ENCODE results near the gene ZNF701. TPM values are rescaled to one million over a fixed set of nuclear protein-coding genes. Genes with fewer than 3 reads are reported as not detected.
"Not testable (repeated sequence)": the region's sequence is repeated elsewhere in the genome, so short reads cannot be mapped to it uniquely, and the experiment has no call there.

Gene ZNF701
- total RNA-seq, 1 donor from 2014 or later: 11.6 TPM

- peaks cover 11% of the 10 kb centered on the region for H3K36me3 ChIP-seq (ENCODE audit: control insufficient read depth, insufficient read depth, low read length)
- H3K4me3 ChIP-seq (ENCODE audit: low read depth, low read length): no peak overlapping the region
- no peaks in the 10 kb centered on the region for H3K27me3 ChIP-seq (ENCODE audit: control insufficient read depth, insufficient read depth, low read length)
- no peak for TF ChIP-seq CTCF (IDR thresholded peaks at IDR 0.05; ENCODE audit: insufficient read depth, low read length, severe bottlenecking)
- FAIRE-seq (no peak), DNase-seq (ENCODE audit: low read depth) (no peak)
Measured at GRCh38 chr19:52541608-52542007, 28.5 kb upstream of the ZNF701 start.

- not testable (repeated sequence) for H3K4me3 ChIP-seq (ENCODE audit: low read depth, low read length); FAIRE-seq; DNase-seq (ENCODE audit: low read depth); H3K27me3 ChIP-seq (ENCODE audit: control insufficient read depth, insufficient read depth, low read length)
- H3K36me3 ChIP-seq (ENCODE audit: control insufficient read depth, insufficient read depth, low read length): peaks cover 11% of the 10 kb centered on the region
Measured at GRCh38 chr19:52542541-52542940, 27.5 kb upstream of the ZNF701 start.

DNA sequence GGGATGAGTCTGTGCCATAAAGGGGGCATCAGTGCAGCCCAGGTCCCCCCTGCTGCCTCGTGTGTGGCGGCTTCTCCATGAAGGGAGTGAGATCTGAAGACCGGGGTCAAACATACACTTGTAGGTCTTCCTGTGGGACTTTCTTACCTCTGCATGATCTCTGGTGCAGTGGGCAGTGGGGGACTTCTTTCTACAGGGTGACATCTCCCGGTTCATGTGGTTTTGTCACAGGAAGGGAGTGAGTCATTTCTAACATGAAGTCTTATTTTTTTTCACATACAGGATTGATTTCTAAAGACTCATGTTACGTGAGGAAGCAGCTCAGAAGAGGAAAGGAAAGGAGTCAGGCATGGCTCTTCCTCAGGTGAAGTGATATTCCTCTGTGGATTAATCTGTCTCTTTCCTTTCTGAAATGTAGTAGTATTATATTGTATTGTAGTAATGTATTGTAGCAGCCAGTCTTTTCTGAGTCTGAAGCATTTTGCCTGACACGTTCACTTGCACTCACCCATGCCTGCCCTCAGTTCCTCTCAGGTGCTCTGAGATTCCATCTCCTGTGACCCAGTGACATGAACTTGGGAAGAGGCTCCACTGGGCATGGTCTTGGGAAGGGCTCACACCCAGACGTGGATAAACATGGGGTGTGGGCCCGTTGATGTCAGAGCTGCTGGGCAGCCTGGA is 27.0 kb upstream of the ZNF701 start:
- H3K27me3 ChIP-seq (ENCODE audit: control insufficient read depth, insufficient read depth, low read length): no peaks in the 10 kb centered on the region
- no peak for DNase-seq (ENCODE audit: low read depth)
- no peak for TF ChIP-seq CTCF (IDR thresholded peaks at IDR 0.05; ENCODE audit: insufficient read depth, low read length, severe bottlenecking)
- no peak overlapping the region for H3K4me3 ChIP-seq (ENCODE audit: low read depth, low read length)
- no peak for FAIRE-seq
- peaks cover 11% of the 10 kb centered on the region for H3K36me3 ChIP-seq (ENCODE audit: control insufficient read depth, insufficient read depth, low read length)

DNA sequence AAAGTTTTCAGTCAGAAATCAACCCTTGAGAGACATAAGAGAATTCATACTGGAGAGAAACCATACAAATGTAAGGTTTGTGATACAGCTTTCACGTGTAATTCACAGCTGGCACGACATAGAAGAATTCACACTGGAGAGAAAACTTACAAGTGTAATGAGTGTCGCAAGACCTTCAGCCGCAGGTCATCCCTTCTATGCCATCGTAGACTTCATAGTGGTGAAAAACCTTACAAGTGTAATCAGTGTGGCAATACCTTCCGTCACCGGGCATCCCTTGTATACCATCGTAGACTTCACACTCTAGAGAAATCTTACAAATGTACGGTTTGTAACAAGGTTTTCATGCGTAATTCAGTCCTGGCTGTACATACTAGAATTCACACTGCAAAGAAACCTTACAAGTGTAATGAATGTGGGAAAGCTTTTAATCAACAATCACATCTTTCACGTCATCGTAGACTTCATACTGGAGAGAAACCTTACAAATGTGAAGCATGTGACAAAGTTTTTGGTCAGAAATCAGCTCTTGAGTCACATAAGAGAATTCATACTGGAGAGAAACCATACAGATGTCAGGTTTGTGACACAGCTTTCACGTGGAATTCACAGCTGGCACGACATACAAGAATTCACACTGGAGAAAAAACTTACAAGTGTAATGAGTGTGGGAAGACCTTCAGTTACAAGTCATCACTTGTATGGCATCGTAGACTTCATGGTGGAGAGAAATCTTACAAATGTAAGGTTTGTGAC is 15.7 kb upstream of the ZNF701 start:
- Histone ChIP-seq H3K36me3 (ENCODE audit: control insufficient read depth, insufficient read depth, low read length) (peaks cover 11% of the 10 kb centered on the region), H3K27me3 (ENCODE audit: control insufficient read depth, insufficient read depth, low read length) (no peaks in the 10 kb centered on the region), H3K4me3 (ENCODE audit: low read depth, low read length) (no peak overlapping the region)
- no peak for TF ChIP-seq CTCF (IDR thresholded peaks at IDR 0.05; ENCODE audit: insufficient read depth, low read length, severe bottlenecking)
- DNase-seq (ENCODE audit: low read depth) (no peak), FAIRE-seq (no peak)

DNA sequence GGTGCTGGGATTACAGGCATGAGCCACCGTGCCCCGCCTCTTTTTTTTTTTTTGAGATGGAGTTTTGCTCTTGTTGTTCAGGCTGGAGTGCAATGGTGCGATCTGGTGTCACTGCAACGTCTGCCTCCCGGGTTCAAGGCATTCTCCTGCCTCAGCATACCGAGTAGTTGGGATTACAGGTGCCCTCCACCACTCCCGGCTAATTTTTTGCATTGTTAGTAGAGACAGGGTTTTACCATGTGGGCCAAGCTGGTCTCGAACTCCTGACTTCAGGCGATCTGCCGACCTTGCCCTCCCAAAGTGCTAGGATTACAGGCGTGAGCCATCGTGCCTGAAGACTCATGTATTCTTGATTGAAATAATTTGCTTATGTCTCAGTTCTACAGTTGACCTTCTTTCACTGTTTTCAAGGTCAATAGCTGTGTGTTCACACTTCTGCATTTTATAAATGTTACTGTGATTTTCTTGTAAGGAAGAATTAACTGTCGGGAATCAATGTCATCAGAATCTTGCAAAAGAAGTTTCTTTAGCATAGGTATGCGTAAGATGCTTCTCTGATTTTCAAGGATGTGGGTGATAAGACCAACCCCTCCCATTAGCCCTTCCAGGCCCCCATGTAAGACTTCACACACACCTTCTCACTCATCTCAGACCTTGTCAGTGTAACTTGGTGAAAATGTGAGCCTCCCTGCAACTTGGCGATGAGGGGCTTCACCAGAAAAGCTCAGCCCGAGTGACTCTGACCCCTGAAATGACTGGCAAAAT is 12.7 kb upstream of the ZNF701 start:
- no peak for FAIRE-seq
- no peak for DNase-seq (ENCODE audit: low read depth)
- Histone ChIP-seq H3K4me3 (ENCODE audit: low read depth, low read length) (no peak overlapping the region), H3K36me3 (ENCODE audit: control insufficient read depth, insufficient read depth, low read length) (peaks cover 5% of the 10 kb centered on the region), H3K27me3 (ENCODE audit: control insufficient read depth, insufficient read depth, low read length) (no peaks in the 10 kb centered on the region)
- no peak for TF ChIP-seq CTCF (IDR thresholded peaks at IDR 0.05; ENCODE audit: insufficient read depth, low read length, severe bottlenecking)

GRCh38 chr19:52558732-52559445 is 11.2 kb upstream of the ZNF701 start:
- DNase-seq (ENCODE audit: low read depth); H3K36me3 ChIP-seq (ENCODE audit: control insufficient read depth, insufficient read depth, low read length); FAIRE-seq; H3K27me3 ChIP-seq (ENCODE audit: control insufficient read depth, insufficient read depth, low read length); H3K4me3 ChIP-seq (ENCODE audit: low read depth, low read length): not testable (repeated sequence)

GRCh38 chr19:52561611-52562010 is 8.5 kb upstream of the ZNF701 start:
- not testable (repeated sequence) for H3K36me3 ChIP-seq (ENCODE audit: control insufficient read depth, insufficient read depth, low read length); DNase-seq (ENCODE audit: low read depth); FAIRE-seq; H3K4me3 ChIP-seq (ENCODE audit: low read depth, low read length); H3K27me3 ChIP-seq (ENCODE audit: control insufficient read depth, insufficient read depth, low read length)
